SKM-1 (cell line): ENCODE results near the gene NFATC2.

ENCODE experiments used
- DNase-seq: peaks from one replicate; lab custom pipeline; 2025; ENCODE audit not compliant: unreplicated experiment; lab: John Stamatoyannopoulos, UW

Gene NFATC2

GRCh38 chr20:51542571-51543421 is at the start of gene NFATC2:
Gene NFATC2 (minus strand): TSS chr20:51542719. CDS start chr20:51542499, 220 bp downstream.
- peak; percentile 31 for DNase-seq

- DNase-seq: no peak
Observed at GRCh38 chr20:51591871-51592270, 49.4 kb upstream of the NFATC2 start.

GRCh38 chr20:51588762-51589161 is 46.2 kb upstream of the NFATC2 start:
- DNase-seq: no peak

GRCh38 chr20:51587145-51587544 is 44.6 kb upstream of the NFATC2 start:
- no peak for DNase-seq

GRCh38 chr20:51586005-51586440 is 43.5 kb upstream of the NFATC2 start:
- DNase-seq: no peak

- no peak for DNase-seq
Observed at GRCh38 chr20:51585148-51585547, 42.6 kb upstream of the NFATC2 start.

- DNase-seq: no peak
Observed at GRCh38 chr20:51584737-51585136, 42.2 kb upstream of the NFATC2 start.

GRCh38 chr20:51584116-51584515 is 41.6 kb upstream of the NFATC2 start:
- no peak for DNase-seq

GRCh38 chr20:51583499-51583898 is 41.0 kb upstream of the NFATC2 start:
- DNase-seq: no peak

GRCh38 chr20:51583073-51583472 is 40.6 kb upstream of the NFATC2 start:
- no peak for DNase-seq

- DNase-seq: no peak
Observed at GRCh38 chr20:51581571-51581970, 39.1 kb upstream of the NFATC2 start.

- DNase-seq: no peak
Observed at GRCh38 chr20:51579137-51579536, 36.6 kb upstream of the NFATC2 start.

- DNase-seq: no peak
Observed at GRCh38 chr20:51578145-51578459, 35.6 kb upstream of the NFATC2 start.

- DNase-seq: no peak
Observed at GRCh38 chr20:51577432-51578144, 35.1 kb upstream of the NFATC2 start.

GRCh38 chr20:51575486-51575885 is 33.0 kb upstream of the NFATC2 start:
- no peak for DNase-seq

GRCh38 chr20:51574248-51575033 is 31.9 kb upstream of the NFATC2 start:
- no peak for DNase-seq

- no peak for DNase-seq
Observed at GRCh38 chr20:51573576-51574243, 31.2 kb upstream of the NFATC2 start.

GRCh38 chr20:51571460-51571794 is 28.9 kb upstream of the NFATC2 start:
- DNase-seq: no peak

- DNase-seq: no peak
Observed at GRCh38 chr20:51570739-51571459, 28.4 kb upstream of the NFATC2 start.
